GM12878 (cell line): ENCODE measurements around the gene CFAP92. TPM values are rescaled to one million over a fixed set of nuclear protein-coding genes. Genes with fewer than 3 reads are reported as not detected.

Source experiments
- ATAC-seq: fragments of 200-7000 bp; cut with Tn5 transposase; 3 replicates; pipeline ENCODE4 v1.9.1; 2020; ENCODE audit warnings: mild to moderate bottlenecking, moderate library complexity
- BruUV-seq: library from RNA; stranded (reverse); fragments of 400-500 nt; replicated peaks from 2 replicates; lab custom pipeline; 2021; lab: Mats Ljungman, UMichigan
- CTCF ChIA-PET: fragments of 300-600 bp; sonication (Branson Sonifier 250); formaldehyde crosslinking; extraction: SDS; loops from one replicate; lab custom pipeline; 2021; ENCODE audit warnings: inconsistent platforms; lab: Yijun Ruan, JAX
- POLR2A ChIA-PET: fragments of 350-600 bp; formaldehyde crosslinking; extraction: SDS; loops from one replicate; lab custom pipeline; 2021; ENCODE audit warnings: inconsistent platforms; lab: Charles Lee
- RAD21 ChIA-PET: fragments of 300-600 bp; sonication (Branson Sonifier 250); formaldehyde crosslinking; loops from one replicate; lab custom pipeline; 2023; ENCODE audit warnings: antibody characterized with exemption; ENCODE audit not compliant: unreplicated experiment; lab: Charles Lee
- SMC1A ChIA-PET: fragments of 300-600 bp; sonication (Branson Sonifier 250); formaldehyde crosslinking; loops from one replicate; lab custom pipeline; 2023; ENCODE audit not compliant: unreplicated experiment, uncharacterized antibody; lab: Charles Lee
- DNase-seq: peaks from one replicate; pipeline ENCODE4 v3.0.0-alpha.2; 2011; ENCODE audit warnings: low read depth, low spot score
- FAIRE-seq: peaks from 3 replicates; lab custom pipeline; 2011; peaks lifted over from hg19 to GRCh38; lab: Jason Lieb, UNC
- H2AFZ ChIP-seq: 2 replicates; pipeline ENCODE4 v1.6.0; 2011; ENCODE audit warnings: low read depth, low read length, control low read depth; ENCODE audit not compliant: control insufficient read depth
- H3K27ac ChIP-seq: 2 replicates; pipeline ENCODE4 v1.5.1; 2011; ENCODE audit warnings: control low read depth; ENCODE audit not compliant: control insufficient read depth, insufficient read depth
- H3K27me3 ChIP-seq, 2 experiments: replicated peaks in 1 of 2; 2 replicates each; pipeline versions ENCODE4 v1.6.0 to v1.6.1; 2011; ENCODE audit warnings: low read length in 1 of 2; ENCODE audit not compliant: control insufficient read depth in 2 of 2, insufficient read depth in 2 of 2
- H3K36me3 ChIP-seq, 2 experiments: 2 replicates each; pipeline ENCODE4 v1.5.1; 2011; ENCODE audit warnings: low read length in 1 of 2; ENCODE audit not compliant: control insufficient read depth in 2 of 2, insufficient read depth in 2 of 2
- H3K4me1 ChIP-seq: 2 replicates; pipeline ENCODE4 v1.6.1; 2011; ENCODE audit warnings: mild to moderate bottlenecking, low read length, moderate library complexity, mixed read lengths; ENCODE audit not compliant: control insufficient read depth, insufficient read depth
- H3K4me2 ChIP-seq: 2 replicates; pipeline ENCODE4 v1.6.0; 2011; ENCODE audit warnings: control low read depth; ENCODE audit not compliant: control insufficient read depth, insufficient read depth
- H3K4me3 ChIP-seq: fragments of 200-600 bp; sonication (generic); 2 replicates; pipeline ENCODE4 v1.5.1; 2016
- H3K79me2 ChIP-seq: 2 replicates; pipeline ENCODE4 v1.6.0; 2011; ENCODE audit warnings: low read length; ENCODE audit not compliant: control insufficient read depth, insufficient read depth
- H3K9ac ChIP-seq: 2 replicates; pipeline ENCODE4 v1.8.0; 2011; ENCODE audit warnings: low read length, control low read depth, mixed read lengths; ENCODE audit not compliant: control insufficient read depth, insufficient read depth
- H3K9me3 ChIP-seq: replicated peaks from 3 replicates; pipeline ENCODE4 v1.5.1; 2011; ENCODE audit warnings: mild to moderate bottlenecking, low read length; ENCODE audit not compliant: control insufficient read depth, insufficient read depth
- H4K20me1 ChIP-seq: 2 replicates; pipeline ENCODE4 v1.6.0; 2011; ENCODE audit not compliant: control insufficient read depth, insufficient read depth
- NFYB ChIP-seq: IDR thresholded peaks from 2 replicates; pipeline ENCODE4 v1.6.1; 2011; ENCODE audit warnings: low read depth, mild to moderate bottlenecking, low read length, improper control_type of control experiment, moderate library complexity; ENCODE audit not compliant: insufficient read depth
- USF1 ChIP-seq: IDR thresholded peaks from 2 replicates; pipeline ENCODE4 v1.6.1; 2011; ENCODE audit warnings: borderline replicate concordance, low read depth, mild to moderate bottlenecking, moderate library complexity, mixed read lengths, low read length; ENCODE audit not compliant: insufficient read depth; ENCODE audit errors: extremely low read length
- ZNF592 ChIP-seq: fragments of 450-650 bp; IDR thresholded peaks from 2 replicates; pipeline ENCODE4 v1.6.1; 2017; ENCODE audit warnings: mild to moderate bottlenecking, moderate library complexity
- WGBS: methylation state at CpG from one replicate; pipeline ENCODE4 v1.1.6; 2016; ENCODE audit warnings: low lambda C conversion rate; ENCODE audit not compliant: insufficient replicate concordance, insufficient coverage; ENCODE audit errors: missing lambda C conversion rate; 5-methylcytosine and 5-hydroxymethylcytosine counted together
- in situ Hi-C: fragments of 300-500 bp; cut with MboI; formaldehyde crosslinking; loops from 9 replicates; pipeline ENCODE4 v1.14.3; 2018; ENCODE audit warnings: mixed read lengths
- intact Hi-C: fragments of 100-400 bp; cut with micrococcal nuclease; formaldehyde crosslinking; loops from one replicate; pipeline ENCODE4 v1.14.2; 2022; ENCODE audit not compliant: unreplicated experiment
- polyA plus RNA-seq, 11 experiments: library from polyadenylated mRNA; depleted of rRNA in 4 of 11; unstranded in 6 of 11; stranded (reverse) in 5 of 11; fragments of >200 nt; fragmentation: Nextera tagmentation in 4 of 11; fragmentation: Illumina TruSeq in 1 of 11; extraction: Ambion mirVana in 4 of 11; extraction: Trizol in 1 of 11; gene quantifications; 1 replicate in 1 of 11; 2 replicates in 10 of 11; pipeline versions ENCODE4 v1.2.1 to v1.2.3, GENCODE V29; 2011 to 2016; ENCODE audit warnings: inconsistent platforms in 2 of 11, missing spikeins in 2 of 11, low read depth in 1 of 11
- total RNA-seq, 4 experiments: library from RNA; depleted of rRNA in 3 of 4; stranded (reverse); fragments of >200 nt in 3 of 4; fragmentation: Illumina TruSeq in 1 of 4; extraction: Trizol in 1 of 4; gene quantifications; 2 replicates each; pipeline versions ENCODE4 v1.2.1 to v1.2.3, GENCODE V29; 2013 to 2021

The CFAP92 gene
- total and polyA plus RNA-seq, 10 of the 15 experiments (the other 5 are each of a cell fraction or from before 2014, with no cell fraction given), result 0.05 to 0.52 (median 0.14) TPM; not detected in 7

GRCh38 chr3:129034642-129035041 is 40.8 kb upstream of the CFAP92 start:
- Histone ChIP-seq H3K79me2 (no peaks in the 10 kb centered on the region), H3K36me3 (no peaks in the 10 kb centered on the region)
- ChIA-PET RAD21 (no interaction called here), SMC1A (no interaction called here)
- intact Hi-C loops, result no loop called here
- TF ChIP-seq ZNF592 (no peak), USF1 (peak; percentile 74), NFYB (peak; percentile 74)
- TF ChIP-seq, all 136 proteins: peak for 2
- H3K27ac ChIP-seq, result no peak overlapping the region
- POLR2A ChIA-PET, result no interaction called here
- H3K27me3 ChIP-seq, result no peaks in the 10 kb centered on the region; a peak in 2 of 4 replicates
- H2AFZ ChIP-seq, result no peak overlapping the region
- no peak overlapping the region for H3K9ac ChIP-seq
- DNase-seq (no peak), FAIRE-seq (no peak), ATAC-seq (peak; percentile 72)
- no TSS peak for BruUV-seq
- no peaks in the 10 kb centered on the region for H4K20me1 ChIP-seq
- no peaks in the 10 kb centered on the region for H3K4me1 ChIP-seq
- no peak overlapping the region for H3K4me2 ChIP-seq
- 48% methylated on average over 6 of the region's 6 CpGs for WGBS
- no peak overlapping the region for H3K4me3 ChIP-seq
- CTCF ChIA-PET, result interaction anchor here (1.2 kb wide), 1 partner anchor 19 kb away, joined by 3 read pairs; no protein-coding TSS in a partner anchor
- in situ Hi-C loops, result no loop called here
- no peaks in the 10 kb centered on the region; the same call in 2 of the 3 replicates for H3K9me3 ChIP-seq
